NCI-H510A (cell line): ENCODE measurements around the gene OTOA.
"Not testable (repeated sequence)": the region's sequence is repeated elsewhere in the genome, so short reads cannot be mapped to it uniquely, and the experiment has no call there.

Experiments
- DNase-seq: peaks from one replicate; lab custom pipeline; 2025; lab: John Stamatoyannopoulos, UW

The OTOA gene

DNA sequence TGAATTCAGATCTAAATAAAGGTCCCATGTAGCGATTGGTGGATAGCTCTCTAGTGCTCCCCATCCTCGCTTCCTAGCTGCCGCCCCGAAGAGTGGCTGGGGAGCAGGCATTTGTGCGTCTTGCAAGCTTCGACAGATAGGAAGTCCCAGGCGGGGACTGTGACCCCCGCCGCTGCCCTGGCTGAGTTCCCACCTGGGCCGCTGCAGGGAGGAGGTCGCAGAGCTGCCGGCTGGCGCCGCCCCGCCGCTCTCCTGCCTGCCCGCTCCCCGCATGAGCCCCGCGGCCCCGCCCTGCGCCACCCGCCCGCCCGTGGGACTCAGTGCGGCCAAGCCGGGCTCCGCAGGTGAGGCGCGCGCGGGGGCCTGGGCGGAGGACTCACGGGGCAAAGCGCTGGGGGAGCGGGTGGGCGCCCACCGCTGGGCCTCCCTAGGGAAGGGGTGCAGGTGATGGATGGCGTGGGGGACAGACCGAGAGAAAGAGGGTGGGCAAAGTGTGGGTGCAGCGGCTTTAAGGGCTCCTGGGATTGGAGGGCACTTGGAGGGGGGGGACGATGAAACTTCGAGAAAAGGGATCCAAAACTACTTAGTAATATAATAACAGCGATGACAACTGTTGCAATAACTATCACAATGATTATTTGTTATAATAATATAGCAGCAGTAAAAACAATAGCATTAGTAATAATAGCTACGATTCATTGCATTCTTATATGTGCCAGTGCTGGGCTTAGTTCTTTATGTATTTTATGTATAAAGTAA, at the start of gene OTOA:
Gene OTOA, plus strand, starts transcription at position 80 of the 759 bp plus-strand sequence. CDS start 14,547 bp downstream, outside the sequence.
- no peak for DNase-seq

DNA sequence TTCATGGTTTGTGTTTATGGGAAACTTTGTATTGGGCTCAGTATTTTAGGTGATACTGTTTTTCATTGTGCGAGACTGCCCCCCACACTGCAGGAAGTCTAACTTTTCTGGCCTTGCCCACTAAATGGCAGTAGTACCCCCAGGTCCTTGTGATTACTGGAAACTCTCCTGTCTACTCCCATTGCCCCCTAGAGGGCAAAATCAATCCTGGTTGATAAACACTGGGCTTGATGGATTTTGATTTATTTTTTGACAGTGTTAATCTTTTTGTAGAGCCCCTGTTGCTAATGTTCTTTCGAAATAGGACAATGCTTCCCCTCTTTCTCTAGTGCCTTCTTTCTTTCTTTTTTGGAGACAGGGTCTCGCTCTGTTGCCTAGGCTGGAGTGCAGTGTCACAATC, 48.9 kb upstream of the OTOA start:
- DNase-seq = no peak

DNA sequence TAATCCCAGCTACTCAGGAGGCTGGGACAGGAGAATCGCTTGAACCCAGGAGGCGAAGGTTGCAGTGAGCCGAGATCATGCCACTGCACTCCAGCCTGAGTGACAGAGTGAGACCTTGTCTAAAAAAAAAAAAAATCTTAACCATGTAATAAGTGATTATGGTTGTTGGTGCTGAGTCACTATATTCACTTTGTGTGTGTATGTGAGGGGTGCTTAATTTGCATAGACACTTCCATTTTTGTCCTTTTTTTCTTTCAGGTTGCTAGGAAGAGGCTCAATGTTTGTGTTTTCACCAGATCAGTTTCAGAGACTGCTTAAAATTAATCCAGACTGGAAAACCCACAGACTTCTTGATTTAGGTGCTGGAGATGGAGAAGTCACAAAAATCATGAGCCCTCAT, 46.2 kb upstream of the OTOA start:
- DNase-seq = no peak

DNA sequence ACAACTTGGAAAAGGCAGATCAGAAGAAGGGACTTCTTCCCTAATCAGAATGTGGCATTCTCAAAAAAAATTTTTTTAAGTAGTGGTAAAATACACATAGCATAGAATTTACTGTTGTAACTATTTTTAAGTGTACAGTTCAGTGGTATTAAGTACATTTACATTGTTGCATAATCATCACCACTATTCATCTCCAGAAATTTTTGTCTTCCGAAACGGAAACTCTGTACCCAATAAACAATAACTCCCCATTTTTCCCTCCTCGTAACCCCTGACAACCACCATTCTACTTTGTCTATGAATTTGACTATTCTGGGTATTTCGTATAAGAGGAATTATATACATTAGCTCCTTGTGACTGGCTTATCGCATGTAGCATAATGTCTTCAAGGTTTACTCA, 45.5 kb upstream of the OTOA start:
- DNase-seq = no peak

DNA sequence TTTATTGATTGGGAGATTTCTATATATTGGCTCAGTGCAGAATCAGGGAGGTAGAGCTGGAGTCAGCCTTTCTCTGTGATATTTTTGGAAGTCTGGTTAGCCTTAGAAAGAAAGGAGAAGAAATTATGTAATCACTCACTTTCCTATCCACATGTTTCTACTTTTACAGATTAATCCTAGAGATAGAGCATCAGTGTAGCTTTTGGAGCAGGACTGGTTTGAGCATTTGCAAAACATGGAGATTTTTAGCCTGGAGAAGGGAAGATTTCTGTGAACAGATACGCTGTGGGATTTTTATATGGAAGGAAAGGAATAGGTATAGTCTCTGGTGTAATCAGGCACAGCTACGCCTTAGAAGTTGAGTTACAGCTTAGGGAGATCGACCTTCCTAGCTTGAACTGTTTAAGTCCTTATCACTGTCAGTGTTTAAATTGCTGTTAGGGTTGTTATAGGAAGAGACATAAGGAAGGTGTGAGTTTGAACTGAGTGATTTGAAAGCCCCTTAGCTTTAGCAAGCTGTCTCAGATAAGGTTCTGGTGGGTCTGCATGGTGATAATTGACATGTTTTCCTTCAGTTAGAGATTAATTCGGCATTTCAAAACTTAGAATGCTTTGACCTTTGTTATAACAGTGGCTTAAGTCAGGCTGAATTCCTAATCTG, 43.9 kb upstream of the OTOA start:
- no peak for DNase-seq

DNA sequence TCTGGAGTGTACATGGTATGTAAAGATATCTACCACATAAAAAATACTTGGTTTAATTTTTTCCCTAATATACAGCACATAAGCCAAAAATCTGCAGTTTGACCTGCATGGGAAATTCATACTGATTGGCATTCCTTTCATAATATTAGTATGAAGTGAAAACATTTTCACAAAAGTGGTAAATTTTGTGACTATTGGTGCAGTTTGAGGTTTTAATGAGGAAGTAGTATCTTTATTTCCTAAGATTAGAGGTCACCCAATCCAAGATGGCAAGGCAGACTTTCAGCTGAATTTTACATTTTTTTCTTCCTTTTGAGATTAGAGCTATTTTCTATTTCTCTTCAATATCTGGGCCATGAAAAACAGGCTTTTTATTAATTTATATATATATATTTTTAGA, 43.2 kb upstream of the OTOA start:
- DNase-seq = no peak

DNA sequence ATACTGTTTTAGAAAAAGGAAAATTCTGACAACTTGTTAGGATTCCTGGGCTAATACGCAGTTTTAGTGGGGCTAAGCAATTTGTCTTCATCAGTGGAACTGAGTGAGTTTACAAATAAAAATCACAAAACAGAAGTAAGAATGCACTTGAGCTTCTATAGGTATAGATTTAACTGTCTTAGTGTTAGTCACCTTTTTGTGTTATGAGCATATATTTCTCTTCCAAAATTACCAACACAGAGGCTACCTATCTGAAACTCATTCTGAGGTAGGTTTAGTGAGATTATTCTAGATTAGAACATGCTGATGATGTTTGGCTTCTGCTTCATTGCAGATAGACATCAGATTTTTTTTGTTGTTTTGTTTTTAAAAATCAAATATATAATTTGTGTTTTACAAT, 41.2 kb upstream of the OTOA start:
- no peak for DNase-seq

DNA sequence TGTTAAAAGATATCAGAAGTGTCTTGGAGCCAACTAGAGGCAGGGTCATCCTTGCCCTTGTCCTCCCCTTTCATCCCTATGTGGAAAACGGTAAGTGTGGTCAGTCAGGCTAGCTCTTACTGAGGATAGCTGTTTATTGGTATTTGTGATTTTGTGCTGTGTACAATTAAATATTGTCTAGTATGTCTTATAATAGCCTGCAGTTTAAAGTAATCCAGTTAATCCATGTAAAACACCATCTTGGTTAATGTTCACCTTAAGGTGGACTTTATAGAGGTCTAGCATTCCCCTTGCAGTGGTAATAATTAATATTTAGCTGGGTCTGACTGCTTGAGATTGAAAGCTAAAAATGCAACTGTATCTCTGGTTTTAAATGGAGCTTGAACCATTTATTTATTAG, 38.7 kb upstream of the OTOA start:
- no peak for DNase-seq

DNA sequence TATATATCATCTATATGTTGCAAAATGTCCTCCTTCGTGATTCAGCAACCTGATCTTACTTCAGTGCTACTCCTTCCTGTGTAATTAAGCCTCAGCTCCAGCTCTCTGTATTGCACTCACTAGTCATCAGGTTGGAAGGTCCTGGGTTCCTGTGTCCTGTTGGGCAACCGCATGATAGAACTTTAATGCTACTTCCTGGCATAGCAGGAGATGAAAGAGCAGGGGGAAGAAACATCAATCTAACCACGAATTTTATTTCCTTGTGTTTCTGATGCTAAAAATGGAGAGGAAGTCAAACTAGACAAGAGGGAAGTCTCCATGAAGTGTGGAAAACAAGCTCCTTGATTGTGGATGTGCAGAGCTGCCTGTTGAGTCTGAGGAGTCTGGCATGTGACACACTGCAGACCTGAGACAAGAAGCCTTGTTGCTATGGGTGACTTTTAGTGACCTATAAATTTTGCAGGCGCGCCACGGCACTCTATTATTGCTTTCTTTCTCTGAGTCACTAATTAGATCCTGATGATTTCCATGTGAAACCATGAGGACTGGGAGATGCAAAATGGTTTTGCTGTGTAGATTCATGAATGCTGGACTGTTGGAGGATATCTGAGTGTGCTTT, 37.0 kb upstream of the OTOA start:
- no peak for DNase-seq

DNA sequence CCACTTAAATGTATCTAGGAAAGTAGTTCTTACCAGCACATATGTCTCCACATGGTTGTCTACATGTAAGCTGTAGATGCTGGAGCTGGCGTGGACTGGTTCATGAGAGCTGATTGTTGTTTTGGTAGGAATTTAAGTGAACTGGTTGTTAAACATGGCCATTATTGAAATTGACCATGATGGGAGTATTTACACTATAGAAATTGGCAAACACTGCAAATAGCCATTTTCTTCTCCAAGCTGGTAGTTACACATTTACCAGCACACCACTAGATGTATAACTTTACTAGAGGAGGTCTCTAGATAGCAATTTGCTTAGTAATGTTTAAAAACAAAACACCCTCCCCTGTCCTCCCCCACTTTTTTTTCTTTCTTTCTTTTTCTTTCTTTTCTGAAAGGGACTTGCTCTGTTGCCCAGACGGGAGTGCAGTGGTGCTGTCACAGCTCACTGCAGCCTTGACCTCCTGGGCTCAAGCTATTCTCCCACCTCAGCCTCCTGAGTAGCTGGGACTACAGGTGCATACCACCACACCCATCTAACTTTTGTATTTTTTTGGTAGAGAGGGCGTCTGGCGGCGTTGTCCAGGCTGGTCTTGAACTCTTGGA, 35.5 kb upstream of the OTOA start:
- no peak for DNase-seq

DNA sequence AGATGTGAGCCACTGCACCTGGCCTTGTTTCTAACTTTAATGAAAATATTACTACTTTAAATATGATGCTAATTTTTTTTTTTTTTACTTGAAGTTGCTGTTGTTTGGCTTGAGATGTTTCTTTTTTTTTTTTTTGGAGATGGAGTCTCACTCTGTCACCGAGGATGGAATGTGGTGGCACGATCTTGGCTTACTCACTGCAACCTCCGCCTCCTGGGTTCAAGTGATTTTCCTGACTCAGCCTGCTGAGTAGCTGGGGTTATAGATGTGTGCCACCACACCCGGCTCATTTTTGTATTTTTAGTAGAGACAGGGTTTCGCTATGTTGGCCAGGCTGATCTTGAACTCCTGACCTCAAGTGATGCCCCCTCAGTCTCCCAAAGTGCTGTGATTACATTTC, 35.0 kb upstream of the OTOA start:
- DNase-seq = no peak

DNA sequence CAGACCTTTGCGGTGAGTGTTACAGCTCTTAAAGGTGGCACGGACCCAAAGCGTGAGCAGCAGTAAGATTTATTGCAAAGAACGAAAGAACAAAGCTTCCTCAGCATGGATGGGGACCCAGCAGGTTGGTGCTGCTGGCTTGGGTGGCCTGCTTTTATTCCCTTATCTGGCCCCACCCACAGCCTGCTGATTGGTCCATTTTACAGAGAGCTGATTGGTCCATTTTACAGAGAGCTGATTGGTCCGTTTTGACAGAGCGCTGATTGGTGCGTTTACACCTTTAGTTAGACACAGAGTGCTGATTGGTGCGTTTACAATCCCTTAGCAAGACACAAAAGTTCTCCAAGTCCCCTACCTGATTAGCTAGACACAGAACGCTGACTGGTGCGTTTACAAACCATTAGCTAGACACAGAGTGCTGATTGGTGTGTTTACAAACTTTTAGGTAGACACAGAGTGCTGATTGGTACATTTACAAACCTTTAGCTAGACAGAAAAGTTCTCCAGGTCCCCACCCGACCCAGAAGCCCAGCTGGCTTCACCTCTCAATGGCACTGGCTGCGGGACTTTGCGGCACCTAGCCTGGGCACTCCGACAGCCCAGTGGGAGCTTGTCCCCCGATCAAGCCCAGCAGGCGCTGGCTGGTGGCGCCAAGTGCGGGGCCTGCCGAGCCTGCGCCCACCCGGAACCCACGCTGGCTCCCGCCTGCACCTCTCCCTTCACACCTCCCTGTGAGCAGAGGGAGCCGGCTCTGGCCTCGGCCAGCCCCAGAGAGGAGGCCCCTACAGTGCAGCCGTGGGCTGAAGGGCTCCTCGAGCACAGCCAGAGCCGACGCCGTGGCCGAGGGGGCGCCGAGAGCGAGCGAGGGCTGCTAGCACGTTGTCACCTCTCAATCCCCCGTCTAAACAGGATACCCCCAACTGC, 33.9 kb upstream of the OTOA start:
- not testable (repeated sequence) for DNase-seq

DNA sequence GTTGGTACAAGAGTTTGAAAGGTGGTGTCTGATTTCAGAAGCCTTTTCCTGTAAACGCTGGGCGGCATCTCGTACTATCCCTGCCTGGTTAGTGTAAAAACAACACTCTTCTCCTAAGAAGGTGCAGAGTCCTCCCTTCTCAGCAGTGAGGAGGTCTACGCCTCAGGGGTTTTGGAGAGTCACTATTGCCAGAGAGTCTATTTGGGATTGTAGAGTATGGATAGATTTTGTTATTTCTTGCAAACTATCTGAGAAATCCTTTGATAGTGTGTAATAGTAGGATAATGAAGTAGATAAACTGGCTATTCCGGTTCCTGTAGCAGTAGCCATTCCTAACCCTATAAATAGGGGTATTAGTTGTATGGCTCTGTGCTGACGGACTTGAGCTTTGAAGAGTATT, 32.9 kb upstream of the OTOA start:
- DNase-seq = peak; percentile 37

DNA sequence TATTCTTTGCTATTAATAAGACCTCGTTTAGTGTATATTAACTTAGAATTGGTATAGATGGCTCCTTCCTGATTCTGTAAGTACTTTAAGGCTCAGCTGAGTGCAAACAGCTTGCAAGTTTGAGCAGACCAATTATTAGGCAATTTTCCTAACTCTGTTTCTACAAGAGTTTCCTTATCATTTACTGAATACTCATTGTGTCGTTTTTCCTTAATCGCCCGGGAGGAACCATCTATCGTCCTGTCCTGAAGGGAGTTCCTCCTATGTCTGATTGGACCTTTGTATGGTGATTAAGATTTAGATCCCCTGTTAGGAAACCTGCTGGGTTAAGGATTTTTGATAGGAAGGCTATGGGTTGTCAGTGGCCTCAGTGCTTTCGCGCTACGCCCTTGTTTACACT, 32.4 kb upstream of the OTOA start:
- not testable (repeated sequence) for DNase-seq

DNA sequence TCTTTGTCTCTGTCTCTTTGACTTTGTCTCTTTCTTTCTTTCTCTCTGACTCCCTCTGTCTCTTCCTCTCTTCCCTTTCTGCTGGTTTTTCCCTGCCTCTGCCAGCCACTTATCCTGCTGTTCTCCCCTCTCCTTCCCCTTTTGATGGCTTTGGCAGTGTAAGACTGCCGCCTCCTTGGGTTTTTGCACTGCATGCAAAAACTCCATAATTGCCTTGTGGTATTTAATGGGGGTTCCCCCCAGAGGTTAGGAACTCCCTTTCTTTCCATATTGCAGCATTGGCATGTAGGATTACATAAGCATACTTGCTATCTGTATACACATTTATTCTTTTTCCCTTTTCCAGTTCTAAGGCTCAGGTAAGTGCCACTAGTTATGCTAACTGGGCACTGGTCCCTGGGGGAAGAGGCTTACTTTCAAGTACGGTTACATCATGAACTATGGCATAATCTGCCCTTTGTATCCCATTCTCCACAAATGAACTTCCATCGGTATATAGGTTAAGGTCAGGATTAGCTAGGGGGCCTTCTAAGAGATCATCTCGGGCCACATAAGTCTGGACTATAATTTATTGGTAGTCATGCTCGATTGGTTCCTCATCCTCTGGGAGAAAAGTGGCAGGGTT, 31.7 kb upstream of the OTOA start:
- not testable (repeated sequence) for DNase-seq

DNA sequence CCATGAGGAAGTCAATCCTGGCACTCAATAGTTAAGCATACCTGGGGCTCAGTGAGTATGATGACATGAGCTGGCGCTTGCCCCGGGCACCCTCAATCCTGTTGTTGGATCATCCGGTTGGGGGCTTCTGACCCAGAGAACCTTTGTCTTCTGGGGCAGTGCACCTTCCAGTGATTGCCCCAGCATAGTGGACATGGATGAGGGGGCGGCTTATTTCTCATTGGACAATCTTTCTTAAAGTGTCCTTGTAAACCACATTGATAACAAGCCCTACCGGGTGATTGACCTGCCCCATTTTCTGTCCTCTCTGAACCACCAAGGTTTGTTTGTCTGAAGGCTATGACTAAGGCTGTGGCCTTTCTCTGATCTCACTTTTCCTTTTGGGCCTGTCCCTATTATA, 29.6 kb upstream of the OTOA start:
- DNase-seq = no peak

DNA sequence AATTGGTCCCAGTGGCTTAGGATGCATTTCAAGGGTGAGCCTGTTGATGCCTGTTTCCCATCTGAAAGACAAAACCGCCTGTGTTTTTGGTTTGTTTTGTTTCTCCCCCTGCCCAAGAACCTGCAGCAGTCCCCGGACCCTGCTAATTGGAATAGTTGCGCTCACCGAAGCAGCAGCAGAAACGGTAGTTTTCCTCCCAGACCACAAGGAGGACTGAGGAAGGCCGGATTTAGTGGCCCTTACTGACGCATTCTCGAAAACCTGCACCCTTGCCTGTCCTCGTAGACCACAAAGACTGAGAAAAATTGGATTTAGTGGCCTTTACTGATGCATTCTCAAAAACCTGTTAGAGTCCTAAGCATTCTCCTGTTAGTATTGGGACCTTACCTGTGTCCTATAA, 28.1 kb upstream of the OTOA start:
- not testable (repeated sequence) for DNase-seq

DNA sequence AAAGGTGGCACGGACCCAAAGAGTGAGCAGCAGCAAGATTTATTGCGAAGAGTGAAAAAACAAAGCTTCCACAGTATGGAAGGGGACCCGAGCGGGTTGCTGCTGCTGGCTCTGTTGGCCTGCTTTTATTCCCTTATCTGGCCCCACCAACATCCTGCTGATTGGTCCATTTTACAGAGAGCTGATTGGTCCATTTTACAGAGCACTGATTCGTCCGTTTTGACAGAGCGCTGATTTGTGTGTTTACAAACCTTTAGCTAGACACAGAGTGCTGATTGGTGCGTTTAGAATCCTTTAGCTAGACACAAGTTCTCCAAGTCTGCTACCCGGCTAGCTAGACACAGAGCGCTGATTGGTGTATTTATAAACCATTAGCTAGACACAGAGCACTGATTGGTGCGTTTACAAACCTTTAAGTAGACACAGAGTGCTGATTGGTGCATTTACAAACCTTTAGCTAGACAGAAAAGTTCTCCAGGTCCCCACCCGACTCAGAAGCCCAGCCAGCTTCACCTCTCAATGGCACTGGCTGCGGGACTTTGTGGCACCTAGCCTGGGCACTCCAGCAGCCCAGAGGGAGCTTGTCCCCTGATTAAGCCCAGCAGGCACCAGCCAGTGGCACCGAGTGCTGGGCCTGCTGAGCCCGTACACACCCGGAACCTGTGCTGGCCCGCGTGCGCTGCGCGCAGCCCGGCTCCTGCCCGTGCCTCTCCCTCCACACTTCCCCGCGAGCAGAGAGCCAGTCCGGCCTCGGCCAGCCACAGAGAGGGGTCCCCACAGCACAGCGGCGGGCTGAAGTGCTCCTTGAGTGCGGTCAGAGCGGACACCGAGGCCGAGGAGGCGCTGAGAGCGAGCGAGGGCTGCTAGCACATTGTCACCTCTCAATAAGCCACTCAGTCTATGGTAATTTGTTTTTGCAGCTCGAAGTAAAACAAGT, 26.5 kb upstream of the OTOA start:
- DNase-seq = no peak

DNA sequence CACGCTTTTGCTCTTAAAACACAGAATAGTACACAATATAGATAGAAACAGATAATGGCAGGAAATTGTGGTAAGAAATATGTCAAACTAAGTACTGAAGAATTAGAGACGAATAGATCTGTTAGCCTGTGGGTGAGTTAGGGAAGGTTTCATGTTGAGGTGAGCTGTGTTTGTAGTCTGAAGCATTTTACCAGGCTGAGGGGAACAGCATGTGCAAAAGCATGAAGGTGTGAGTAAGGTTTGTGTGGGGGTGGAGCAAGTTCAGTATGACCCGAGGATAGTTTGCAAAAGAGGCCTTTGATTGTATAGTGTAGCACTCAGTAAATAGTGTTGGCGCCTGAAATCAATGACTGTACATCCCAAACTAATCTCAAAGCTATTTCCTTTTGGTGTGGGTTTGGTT, 25.2 kb upstream of the OTOA start:
- DNase-seq = no peak

DNA sequence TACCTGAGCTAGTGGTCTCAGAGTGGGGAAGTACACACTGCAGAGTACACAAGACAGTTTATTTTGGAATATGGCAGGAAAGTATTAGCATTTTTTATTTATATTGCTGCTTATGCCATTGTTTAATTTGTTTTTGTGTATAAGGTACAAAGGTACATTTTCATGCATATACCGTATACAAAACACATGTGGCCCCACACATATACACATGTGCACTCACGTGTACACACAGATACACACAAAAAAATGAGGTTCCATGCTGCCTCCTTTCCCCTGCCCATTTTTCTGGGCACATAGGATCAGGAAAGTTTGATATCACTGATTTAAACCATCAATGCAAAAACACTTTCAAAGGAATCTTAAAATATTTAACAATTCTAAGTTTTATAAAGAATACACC, 24.3 kb upstream of the OTOA start:
- no peak for DNase-seq
